AG04449 (cell line): ENCODE measurements around the gene IDH3B.
A peak's percentile ranks its signal among the peaks of the same experiment; 100 is the strongest.

Experiments used
- CTCF ChIA-PET: fragments of 350-600 bp; formaldehyde crosslinking; extraction: SDS; loops from one replicate; lab custom pipeline; 2021; ENCODE audit warnings: antibody characterized with exemption; lab: Yijun Ruan, JAX
- POLR2A ChIA-PET: fragments of 400-600, 350-600 bp; formaldehyde crosslinking; extraction: SDS; loops from one replicate; lab custom pipeline; 2020; ENCODE audit warnings: antibody characterized with exemption, inconsistent platforms; lab: Yijun Ruan, JAX
- DNase-seq: peaks from one replicate; pipeline ENCODE4 v3.0.0-alpha.2; 2010; ENCODE audit warnings: low read depth, low spot score
- H3K4me3 ChIP-seq: 2 replicates; pipeline ENCODE4 v1.5.1; 2011; ENCODE audit warnings: low read depth, mild to moderate bottlenecking, control low read depth, low read length
- TF ChIP-seq, protein P1 (sequence below): IDR thresholded peaks from one replicate; pipeline ENCODE4 v1.5.1; 2011; ENCODE audit warnings: mild to moderate bottlenecking, moderate library complexity, low read length, control low read depth, inconsistent platforms; ENCODE audit not compliant: insufficient read depth; ENCODE audit errors: missing control alignments

IDH3B gene

DNA sequence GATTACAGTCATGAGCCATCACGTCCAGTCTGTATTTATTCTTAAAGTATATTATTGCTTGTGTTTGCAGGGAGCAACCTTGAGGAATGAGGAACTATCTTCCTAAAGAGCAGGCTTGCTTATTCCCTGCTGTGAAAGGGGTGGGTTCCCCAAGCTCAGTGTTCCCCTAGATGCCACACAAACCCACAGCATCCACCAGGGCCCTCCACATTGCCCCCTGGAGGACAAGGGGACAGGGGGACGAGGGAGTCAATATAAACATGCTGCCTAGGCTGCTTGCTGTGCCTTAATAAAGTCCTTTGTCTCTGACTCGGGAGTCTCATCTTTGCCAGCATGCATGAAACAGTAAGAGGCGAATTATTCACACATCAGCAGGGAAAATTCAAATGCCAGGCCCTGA lies 8.0 kb upstream of the IDH3B start:
- CTCF ChIA-PET = interaction anchor here (1.0 to 1.1 kb wide), 2 partner anchors 8 to 25 kb away, joined by 3 read pairs; partner anchors contain the start of gene IDH3B

DNA sequence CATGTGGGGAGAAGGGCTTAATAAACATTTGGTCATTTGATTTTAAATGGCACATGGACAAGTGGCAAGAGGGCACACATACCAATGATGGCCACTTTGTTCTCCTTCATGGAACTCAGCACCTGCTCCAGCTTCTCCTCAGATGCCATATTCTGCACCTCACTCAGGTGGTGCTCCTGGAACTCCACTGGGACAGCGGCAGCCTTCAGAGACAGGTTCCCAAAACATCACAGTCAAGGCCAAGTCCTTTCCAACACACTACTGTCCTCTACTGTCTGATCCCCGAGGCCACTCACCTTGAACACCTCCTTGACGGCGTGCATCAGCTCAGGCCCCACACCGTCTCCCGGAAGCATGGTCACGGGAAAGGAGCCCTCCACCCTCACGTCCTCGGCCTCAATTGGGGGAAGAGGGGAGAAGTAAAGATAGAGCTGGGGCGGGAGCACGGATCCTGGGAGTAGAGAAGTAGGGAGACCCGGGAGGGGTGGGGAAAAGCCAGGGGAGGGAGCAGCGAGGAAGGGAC lies 591 bp downstream of the IDH3B start:
- CTCF ChIA-PET = interaction anchor here (1.1 to 2.1 kb wide), 4 partner anchors 9 to 338 kb away, joined by 3 to 5 read pairs (median 4); no protein-coding TSS in a partner anchor

More for the DNA sequence above, 8.0 kb upstream of the IDH3B start:
- TF ChIP-seq, protein P1, sequence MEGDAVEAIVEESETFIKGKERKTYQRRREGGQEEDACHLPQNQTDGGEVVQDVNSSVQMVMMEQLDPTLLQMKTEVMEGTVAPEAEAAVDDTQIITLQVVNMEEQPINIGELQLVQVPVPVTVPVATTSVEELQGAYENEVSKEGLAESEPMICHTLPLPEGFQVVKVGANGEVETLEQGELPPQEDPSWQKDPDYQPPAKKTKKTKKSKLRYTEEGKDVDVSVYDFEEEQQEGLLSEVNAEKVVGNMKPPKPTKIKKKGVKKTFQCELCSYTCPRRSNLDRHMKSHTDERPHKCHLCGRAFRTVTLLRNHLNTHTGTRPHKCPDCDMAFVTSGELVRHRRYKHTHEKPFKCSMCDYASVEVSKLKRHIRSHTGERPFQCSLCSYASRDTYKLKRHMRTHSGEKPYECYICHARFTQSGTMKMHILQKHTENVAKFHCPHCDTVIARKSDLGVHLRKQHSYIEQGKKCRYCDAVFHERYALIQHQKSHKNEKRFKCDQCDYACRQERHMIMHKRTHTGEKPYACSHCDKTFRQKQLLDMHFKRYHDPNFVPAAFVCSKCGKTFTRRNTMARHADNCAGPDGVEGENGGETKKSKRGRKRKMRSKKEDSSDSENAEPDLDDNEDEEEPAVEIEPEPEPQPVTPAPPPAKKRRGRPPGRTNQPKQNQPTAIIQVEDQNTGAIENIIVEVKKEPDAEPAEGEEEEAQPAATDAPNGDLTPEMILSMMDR = peak; percentile 3
- POLR2A ChIA-PET = no interaction called here
- no peak overlapping the region for H3K4me3 ChIP-seq
- no peak for DNase-seq

DNA sequence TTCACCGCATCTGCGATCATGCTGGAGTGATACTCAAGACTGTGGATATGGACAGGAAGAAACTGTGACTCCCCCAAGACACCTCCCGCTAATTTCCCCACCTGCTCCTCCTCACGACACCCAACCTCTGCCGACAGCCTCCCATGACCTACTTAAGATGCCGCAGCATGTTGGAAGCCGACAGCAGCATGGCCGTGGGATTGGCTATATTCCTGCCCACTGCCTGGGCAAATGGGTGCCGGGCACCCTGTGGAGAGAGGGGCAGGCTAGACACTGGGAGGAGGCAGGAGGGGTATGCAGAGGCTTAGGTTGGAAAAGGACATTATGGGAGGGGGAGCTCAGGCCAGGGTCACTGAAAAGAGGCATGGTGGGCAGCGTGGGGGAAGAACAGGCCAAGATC lies 4.5 kb downstream of the IDH3B start:
- no peak overlapping the region for H3K4me3 ChIP-seq
- TF ChIP-seq, protein P1 = no peak
- no peak for DNase-seq
- ChIA-PET POLR2A (no interaction called here), CTCF (interaction anchor here (1.3 kb wide), 1 partner anchor 138 kb away, joined by 3 read pairs; no protein-coding TSS in a partner anchor)

More for the DNA sequence above, 591 bp downstream of the IDH3B start:
- TF ChIP-seq, protein P1 = no peak
- DNase-seq = no peak
- POLR2A ChIA-PET = interaction anchor here (0.6 to 3.7 kb wide), 2 partner anchors 10 to 89 kb away, joined by 3 to 36 read pairs; partner anchors contain the start of gene NOP56
- peak overlapping the region; percentile 95 for H3K4me3 ChIP-seq

DNA sequence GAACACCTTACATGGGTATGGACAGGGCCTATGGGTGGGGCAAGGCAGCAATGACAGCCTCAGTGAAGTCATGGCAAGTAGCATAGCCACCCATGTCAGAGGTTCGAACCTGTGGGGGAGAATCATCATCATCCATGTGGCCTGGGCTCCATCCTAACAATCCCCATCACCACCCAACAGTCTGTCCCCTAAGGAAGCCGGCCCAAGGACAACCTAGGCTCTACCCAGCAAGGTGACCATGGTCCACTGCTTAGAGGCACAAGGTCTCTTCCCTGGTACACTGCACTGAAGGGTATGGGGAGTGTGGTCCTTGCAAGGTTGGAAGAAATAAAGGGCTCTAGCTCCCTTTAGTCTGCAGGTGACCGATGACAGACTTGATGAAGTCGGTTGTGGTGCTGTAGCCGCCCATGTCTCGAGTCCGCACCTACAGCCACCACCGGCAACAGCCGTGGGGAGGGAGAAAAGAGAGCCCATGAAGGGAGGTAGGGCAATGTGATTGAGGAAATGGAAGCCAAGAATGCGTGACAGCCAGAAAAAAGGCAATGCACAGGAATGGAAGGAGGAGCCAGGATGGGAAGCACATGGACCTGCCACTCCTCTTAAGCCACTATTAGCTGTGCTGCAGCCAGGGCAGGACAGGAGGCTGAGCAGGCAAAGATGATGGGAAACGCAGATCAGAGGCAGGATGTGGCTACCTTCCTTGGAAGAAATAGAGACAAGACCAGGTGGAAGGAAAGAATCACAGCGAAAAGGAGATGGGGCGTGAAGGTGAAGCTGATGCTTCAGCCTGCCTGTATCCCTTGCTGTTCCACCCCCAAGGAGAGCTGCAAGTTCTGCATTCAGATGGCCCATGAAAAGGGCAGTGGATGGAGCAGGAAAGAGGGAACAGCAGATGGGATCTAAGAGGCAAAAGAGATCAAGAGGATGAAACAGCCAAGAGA lies 5.3 kb downstream of the IDH3B start:
- no peak overlapping the region for H3K4me3 ChIP-seq
- DNase-seq = no peak
- POLR2A ChIA-PET = no interaction called here
- TF ChIP-seq, protein P1 = no peak
- CTCF ChIA-PET = no interaction called here

DNA sequence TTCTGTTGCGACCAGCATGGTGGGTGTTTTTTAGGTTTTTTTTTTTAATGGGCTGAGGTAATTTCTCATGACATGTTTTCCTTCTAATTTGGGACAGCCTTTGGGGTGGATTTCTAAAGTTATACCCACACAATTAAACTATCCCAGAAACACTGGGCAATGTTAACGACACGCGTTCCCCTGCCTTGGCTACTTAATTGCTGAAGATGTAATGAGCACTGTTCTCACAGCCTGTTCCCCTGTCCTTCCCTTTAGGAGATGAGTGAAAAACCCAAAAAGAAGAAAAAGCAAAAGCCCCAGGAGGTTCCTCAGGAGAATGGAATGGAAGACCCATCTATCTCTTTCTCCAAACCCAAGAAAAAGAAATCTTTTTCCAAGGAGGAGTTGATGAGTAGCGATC lies 6.3 kb downstream of the IDH3B start:
- TF ChIP-seq, protein P1 = no peak
- H3K4me3 ChIP-seq = no peak overlapping the region
- POLR2A ChIA-PET = no interaction called here
- CTCF ChIA-PET = no interaction called here
- DNase-seq = no peak

DNA sequence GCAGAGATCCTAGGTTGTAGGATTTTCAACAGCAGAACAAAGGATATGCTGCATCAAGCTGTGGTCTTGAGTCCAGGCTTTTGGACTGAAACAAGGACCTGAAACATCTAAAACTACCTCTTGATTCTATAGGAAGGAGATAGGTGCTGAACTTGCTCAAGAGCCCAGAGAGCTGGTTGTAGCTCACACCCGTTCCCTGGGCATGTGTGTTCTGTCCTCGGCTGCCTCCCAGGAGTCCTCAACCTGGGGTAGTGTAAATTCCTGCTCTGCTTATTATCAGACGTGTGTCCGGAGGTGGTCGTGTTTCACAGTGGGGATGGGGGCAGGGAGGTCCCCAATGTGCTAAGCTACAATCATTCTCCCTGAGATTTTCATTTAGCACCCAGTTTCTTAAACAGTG lies 6.8 kb downstream of the IDH3B start:
- CTCF ChIA-PET = no interaction called here
- TF ChIP-seq, protein P1 = no peak
- H3K4me3 ChIP-seq = no peak overlapping the region
- no peak for DNase-seq
- POLR2A ChIA-PET = no interaction called here
